A549 treated with CpdA at 1 μM for 4 hours (cell line): ENCODE data around the gene CAPN15. TPM values are rescaled to one million over a fixed set of nuclear protein-coding genes. Genes with fewer than 3 reads are reported as not detected.

ENCODE experiments used
- total RNA-seq: library from RNA; stranded (reverse); fragments of 200-300 nt; extraction: Qiagen RNA extraction; gene quantifications from 5 replicates; pipeline ENCODE4 v1.2.3, GENCODE V29; 2022; ENCODE audit warnings: low read depth

Gene CAPN15
- 45.7 to 81.9 TPM (median 75.8 TPM) in 5 replicates for total RNA-seq

DNA sequence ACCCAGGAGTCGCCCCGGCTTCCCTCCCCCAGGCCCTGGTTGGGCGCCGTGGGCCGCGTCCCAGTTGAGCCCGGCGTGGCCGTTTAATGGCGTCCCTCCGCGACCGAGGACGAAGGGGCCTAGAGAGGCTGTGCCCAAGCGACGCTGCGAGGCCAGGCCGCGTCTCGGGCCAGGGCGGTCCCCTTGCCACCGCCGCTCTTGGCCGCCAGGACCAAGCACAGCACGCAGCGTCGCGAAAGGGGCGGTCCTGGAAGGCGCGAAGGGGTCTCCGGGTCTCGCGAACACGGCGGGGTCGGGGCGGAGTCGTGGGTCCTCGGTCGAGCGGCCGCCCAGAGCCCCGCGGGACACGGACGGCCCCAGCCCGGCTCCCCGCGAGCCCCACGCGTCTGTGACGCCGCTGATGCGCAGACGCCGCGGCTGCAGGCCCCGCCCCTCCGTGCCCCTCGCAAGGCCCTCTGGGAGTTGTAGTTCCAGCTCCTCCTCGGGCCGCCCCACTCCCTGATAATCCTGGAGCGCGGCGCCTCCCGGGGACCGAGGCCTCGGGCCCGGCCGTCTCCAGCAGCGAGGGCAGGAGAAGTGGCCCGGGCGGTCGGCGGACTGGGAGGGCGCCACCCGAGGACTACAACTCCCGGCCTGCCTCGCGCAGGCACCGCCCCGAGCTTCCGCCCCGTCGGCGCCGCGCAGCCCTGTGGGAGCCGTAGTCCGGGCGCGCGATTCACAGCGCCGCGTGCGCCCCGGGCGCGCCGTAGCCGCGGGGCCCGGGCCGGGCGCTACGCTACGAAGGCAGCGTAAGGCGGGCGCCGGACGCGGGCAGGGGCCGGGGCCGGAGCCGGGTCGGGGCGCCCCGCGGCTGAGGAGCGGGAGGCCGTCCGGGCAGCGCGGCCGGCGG is at the start of gene CAPN15:
Gene CAPN15 (plus strand): TSS at position 698 of the 889 bp plus-strand sequence. CDS start 19,127 bp downstream, outside the sequence.

DNA sequence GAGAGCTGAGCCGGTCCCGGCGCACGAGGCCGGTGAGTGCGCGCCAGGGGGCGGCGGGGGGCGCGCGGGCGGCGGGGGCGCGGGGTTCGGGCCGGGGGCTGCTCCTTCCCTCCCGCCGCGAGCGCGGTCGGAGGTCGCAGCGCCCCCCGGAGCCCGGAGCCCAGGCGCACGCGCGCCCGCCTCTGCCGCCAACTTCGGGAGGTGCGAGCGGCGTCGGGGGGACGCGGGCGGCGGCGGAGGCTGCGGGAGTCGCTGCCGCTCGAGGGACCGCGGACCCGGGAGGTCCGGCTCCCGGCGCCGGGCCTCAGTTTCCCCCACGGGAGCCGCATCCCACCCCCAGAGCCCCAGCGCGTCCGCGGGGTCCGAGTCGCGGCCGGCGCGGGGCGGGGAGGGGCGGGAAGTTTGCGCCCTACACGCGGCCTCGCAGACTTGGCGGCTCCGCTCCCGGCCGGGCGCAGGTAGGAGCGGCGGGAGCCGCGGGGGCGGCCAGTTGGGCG is 32.7 kb downstream of the CAPN15 start, which contains the start of gene PRR35:
Gene PRR35 (plus strand): TSS at position 191 of the 497 bp plus-strand sequence. CDS start 2,901 bp downstream, outside the sequence.

GRCh38 chr16:566475-567372 is 39.2 kb downstream of the CAPN15 start, which contains the start of gene NHLRC4:
Gene NHLRC4, plus strand, starts transcription at chr16:567005. Its CDS starts 1,043 bp downstream, at chr16:568048.

DNA sequence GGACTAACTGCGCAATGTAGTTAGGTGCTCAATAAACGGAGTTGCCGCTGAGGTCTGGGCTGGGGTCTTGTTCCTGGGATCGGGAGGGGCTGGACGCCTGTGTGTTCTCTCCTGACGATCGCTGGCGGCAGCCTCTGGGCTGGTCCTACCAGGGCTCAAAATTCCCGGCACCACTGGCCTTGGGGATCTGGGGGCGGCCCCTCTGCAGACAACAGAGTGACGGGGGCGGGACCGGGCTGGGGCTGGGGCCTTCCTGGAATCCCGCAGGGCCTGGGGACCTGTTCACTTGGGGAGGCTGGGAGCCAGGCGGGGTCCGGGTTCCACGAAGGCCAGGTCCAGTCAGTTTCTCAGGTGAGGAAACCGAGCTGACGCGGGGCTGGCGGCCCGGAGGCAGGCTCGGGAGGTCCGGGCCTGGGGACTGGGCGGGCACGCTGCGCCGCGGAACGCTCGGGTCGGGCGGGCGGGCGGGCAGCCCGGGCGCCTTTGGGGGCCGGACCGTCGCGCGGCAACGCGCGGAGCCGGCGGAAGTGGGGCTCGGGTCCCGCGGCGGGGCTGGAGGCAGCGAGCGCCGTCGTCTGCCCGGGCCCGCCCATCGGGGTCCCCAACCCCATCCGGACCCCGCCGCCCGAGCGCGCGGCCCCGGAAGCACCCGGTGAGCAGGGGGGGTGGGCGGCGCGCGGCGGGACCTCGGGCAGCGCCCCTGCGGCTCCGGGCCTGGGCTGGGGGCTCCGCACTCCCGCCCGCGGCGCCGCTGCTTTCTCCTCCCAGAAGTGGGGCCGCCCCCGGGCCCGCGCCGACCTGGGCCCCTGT is 42.1 kb downstream of the CAPN15 start, which contains the start of gene PIGQ:
Gene PIGQ (plus strand): TSS at position 524 of the 810 bp plus-strand sequence. CDS start 4,107 bp downstream, outside the sequence.

GRCh38 chr16:589658-590187 is 62.2 kb downstream of the CAPN15 start, which contains the start of gene RAB40C:
Gene RAB40C, plus strand, starts transcription at chr16:590066. Its CDS starts 226 bp downstream, at chr16:590292.

Other genes starting within 250 kb of the CAPN15 start
- 1.8 to 3.8 TPM (median 2.5 TPM) in 5 replicates for gene ARHGDIG, start 247.1 kb upstream of the CAPN15 start, total RNA-seq
- gene PDIA2, start 244.5 kb upstream of the CAPN15 start, total RNA-seq, result 0.23 to 0.89 TPM (median 0.57 TPM) in 4 of 5 replicates, not detected in the other
- gene AXIN1, start 175.0 kb upstream of the CAPN15 start, total RNA-seq, result 27.2 to 35.2 TPM (median 34.5 TPM) in 5 replicates
- gene MRPL28, start 157.2 kb upstream of the CAPN15 start, total RNA-seq, result 114 to 137 TPM (median 122 TPM) in 5 replicates
- 22.4 to 38.6 TPM (median 36.8 TPM) in 5 replicates for gene PGAP6, start 145.7 kb upstream of the CAPN15 start, total RNA-seq
- 265 to 436 TPM (median 422 TPM) in 5 replicates for gene NME4, start 130.5 kb upstream of the CAPN15 start, total RNA-seq
- gene DECR2, start 125.8 kb upstream of the CAPN15 start, total RNA-seq, result 19.3 to 29.5 TPM (median 28.7 TPM) in 5 replicates
- gene RAB11FIP3, start 102.1 kb upstream of the CAPN15 start, total RNA-seq, result 17.3 to 23.6 TPM (median 20.1 TPM) in 5 replicates
- gene PRR35, start 32.7 kb downstream of the CAPN15 start, total RNA-seq, result 0.08 to 0.20 TPM (median 0.09 TPM) in 3 of 5 replicates, not detected in the others
- 0.12 to 0.23 TPM (median 0.21 TPM) in 5 replicates for gene NHLRC4, start 39.3 kb downstream of the CAPN15 start, total RNA-seq
- 28.6 to 41.6 TPM (median 36.3 TPM) in 5 replicates for gene PIGQ, start 42.3 kb downstream of the CAPN15 start, total RNA-seq
- gene RAB40C, start 62.4 kb downstream of the CAPN15 start, total RNA-seq, result 13.7 to 19.3 TPM (median 16.9 TPM) in 5 replicates
- gene WFIKKN1, start 103.3 kb downstream of the CAPN15 start, total RNA-seq, result 0.13 to 0.23 TPM (median 0.16 TPM) in 4 of 5 replicates, not detected in the other
- gene METTL26, start 108.6 kb downstream of the CAPN15 start, total RNA-seq, result 70.5 to 143 TPM (median 129 TPM) in 5 replicates
- gene MCRIP2, start 114.1 kb downstream of the CAPN15 start, total RNA-seq, result 18.7 to 43.8 TPM (median 40.3 TPM) in 5 replicates
- 16.8 to 31.5 TPM (median 24.8 TPM) in 5 replicates for gene WDR90, start 121.7 kb downstream of the CAPN15 start, total RNA-seq
- gene RHOT2, start 140.4 kb downstream of the CAPN15 start, total RNA-seq, result 66.4 to 97.4 TPM (median 83.6 TPM) in 5 replicates
- gene RHBDL1, start 148.0 kb downstream of the CAPN15 start, total RNA-seq, result 1.0 to 1.6 TPM (median 1.5 TPM) in 5 replicates
- 78.9 to 127 TPM (median 111 TPM) in 5 replicates for gene STUB1, start 152.7 kb downstream of the CAPN15 start, total RNA-seq
- 68.3 to 83.7 TPM (median 79.8 TPM) in 5 replicates for gene JMJD8, start 156.6 kb downstream of the CAPN15 start, total RNA-seq
- gene WDR24, start 162.7 kb downstream of the CAPN15 start, total RNA-seq, result 4.9 to 7.4 TPM (median 6.3 TPM) in 5 replicates
- gene FBXL16, start 178.1 kb downstream of the CAPN15 start, total RNA-seq, result 1.8 to 3.2 TPM (median 2.6 TPM) in 5 replicates
- gene METRN, start 187.4 kb downstream of the CAPN15 start, total RNA-seq, result 64.1 to 206 TPM (median 188 TPM) in 5 replicates
- gene ANTKMT, start 193.4 kb downstream of the CAPN15 start, total RNA-seq, result 25.8 to 60.1 TPM (median 55.1 TPM) in 5 replicates
- gene CCDC78, start 198.7 kb downstream of the CAPN15 start, total RNA-seq, result 3.7 to 7.1 TPM (median 5.7 TPM) in 5 replicates
- gene HAGHL, start 199.4 kb downstream of the CAPN15 start, total RNA-seq, result 13.4 to 18.6 TPM (median 16.8 TPM) in 5 replicates
- 16.7 to 26.8 TPM (median 22.7 TPM) in 5 replicates for gene CIAO3, start 213.3 kb downstream of the CAPN15 start, total RNA-seq
- gene MSLN, start 233.0 kb downstream of the CAPN15 start, total RNA-seq, result 1.4 to 3.1 TPM (median 2.8 TPM) in 5 replicates